SK-N-MC (cell line): ENCODE measurements around the gene TMEM164.

Source experiments
- DNase-seq: peaks from one replicate; pipeline ENCODE4 v3.0.0-alpha.2; 2011; ENCODE audit warnings: low read depth, low spot score
- H3K27ac ChIP-seq: fragments of 200-600 bp; sonication (generic); 2 replicates; pipeline ENCODE4 v1.5.1; 2016; ENCODE audit warnings: mixed run types
- H3K36me3 ChIP-seq: fragments of 200-600 bp; sonication (generic); 2 replicates; pipeline ENCODE4 v1.6.1; 2017; ENCODE audit warnings: antibody characterized with exemption, low read length, mixed read lengths; ENCODE audit not compliant: insufficient read depth
- H3K4me3 ChIP-seq: fragments of 200-600 bp; sonication (generic); 2 replicates; pipeline ENCODE4 v1.5.1; 2016
- H3K9ac ChIP-seq: fragments of 200-600 bp; sonication (generic); 2 replicates; pipeline ENCODE4 v1.8.0; 2017; ENCODE audit warnings: mixed run types, mixed read lengths; ENCODE audit not compliant: insufficient read length
- H3K9me3 ChIP-seq: fragments of 200-600 bp; sonication (generic); 2 replicates; pipeline ENCODE4 v1.6.1; 2017; ENCODE audit warnings: low read depth, mild to moderate bottlenecking, antibody characterized with exemption, low read length, moderate library complexity, mixed read lengths
- EZH2 ChIP-seq: fragments of 200-600 bp; sonication (generic); IDR thresholded peaks from one replicate; pipeline ENCODE4 v1.6.1; 2017; ENCODE audit warnings: antibody characterized with exemption
- FOXP2 ChIP-seq: optimal IDR thresholded peaks from 2 replicates; pipeline ENCODE3; 2011; ENCODE audit warnings: mild to moderate bottlenecking, moderate library complexity; ENCODE audit not compliant: insufficient read depth; ENCODE audit errors: extremely low read length, control extremely low read depth
- POLR2AphosphoS5 ChIP-seq: IDR thresholded peaks from 2 replicates; pipeline ENCODE4 v1.6.1; 2012; ENCODE audit warnings: mild to moderate bottlenecking, low read depth, low read length, borderline replicate concordance

TMEM164 gene

GRCh38 chrX:110136136-110136535 is 133.2 kb downstream of the TMEM164 start:
- TF ChIP-seq EZH2 (no peak), FOXP2 (no peak)
- H3K27ac ChIP-seq: no peak overlapping the region
- no peak for DNase-seq
- H3K9ac ChIP-seq: no peak overlapping the region
- H3K9me3 ChIP-seq: no peaks in the 10 kb centered on the region
- no peaks in the 10 kb centered on the region for H3K36me3 ChIP-seq
- no peak overlapping the region for H3K4me3 ChIP-seq

- H3K36me3 ChIP-seq: no peaks in the 10 kb centered on the region
- H3K27ac ChIP-seq: no peak overlapping the region
- TF ChIP-seq FOXP2 (no peak), EZH2 (no peak), POLR2AphosphoS5 (no peak)
- H3K9ac ChIP-seq: no peak overlapping the region
- H3K4me3 ChIP-seq: no peak overlapping the region
- no peaks in the 10 kb centered on the region for H3K9me3 ChIP-seq
- no peak for DNase-seq
These were observed 135.6 kb downstream of the TMEM164 start for GRCh38 chrX:110138557-110138956.

GRCh38 chrX:110139172-110139571 is 136.3 kb downstream of the TMEM164 start:
- TF ChIP-seq EZH2: no peak
- TF ChIP-seq FOXP2: no peak
- TF ChIP-seq POLR2AphosphoS5: no peak
- DNase-seq: no peak
- H3K36me3 ChIP-seq: no peaks in the 10 kb centered on the region
- H3K27ac ChIP-seq: no peak overlapping the region
- H3K4me3 ChIP-seq: no peak overlapping the region
- no peaks in the 10 kb centered on the region for H3K9me3 ChIP-seq
- H3K9ac ChIP-seq: no peak overlapping the region

DNA sequence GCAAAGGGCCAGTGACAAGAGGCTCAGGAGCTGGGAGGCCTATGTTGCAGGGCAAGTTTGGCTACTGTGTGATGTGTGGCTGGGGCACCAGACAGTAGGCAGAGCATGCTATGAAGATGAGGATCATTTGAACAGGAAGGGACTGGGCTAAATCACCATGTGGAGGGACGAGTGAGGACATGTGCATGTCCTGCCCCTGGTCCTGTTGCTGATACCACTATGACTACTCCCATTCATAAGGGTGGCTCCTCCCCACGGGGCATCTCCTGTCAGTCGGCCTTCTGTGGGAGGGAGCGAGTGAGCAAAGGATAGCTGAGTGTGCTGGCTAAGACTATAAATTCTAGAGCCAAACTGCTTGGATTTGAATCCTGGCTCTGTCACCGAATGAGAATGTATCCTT is 139.2 kb downstream of the TMEM164 start:
- H3K9ac ChIP-seq: no peak overlapping the region
- H3K4me3 ChIP-seq: no peak overlapping the region
- no peaks in the 10 kb centered on the region for H3K36me3 ChIP-seq
- no peak for DNase-seq
- H3K27ac ChIP-seq: no peak overlapping the region
- TF ChIP-seq POLR2AphosphoS5: no peak
- TF ChIP-seq FOXP2: no peak
- TF ChIP-seq EZH2: no peak
- no peaks in the 10 kb centered on the region for H3K9me3 ChIP-seq

DNA sequence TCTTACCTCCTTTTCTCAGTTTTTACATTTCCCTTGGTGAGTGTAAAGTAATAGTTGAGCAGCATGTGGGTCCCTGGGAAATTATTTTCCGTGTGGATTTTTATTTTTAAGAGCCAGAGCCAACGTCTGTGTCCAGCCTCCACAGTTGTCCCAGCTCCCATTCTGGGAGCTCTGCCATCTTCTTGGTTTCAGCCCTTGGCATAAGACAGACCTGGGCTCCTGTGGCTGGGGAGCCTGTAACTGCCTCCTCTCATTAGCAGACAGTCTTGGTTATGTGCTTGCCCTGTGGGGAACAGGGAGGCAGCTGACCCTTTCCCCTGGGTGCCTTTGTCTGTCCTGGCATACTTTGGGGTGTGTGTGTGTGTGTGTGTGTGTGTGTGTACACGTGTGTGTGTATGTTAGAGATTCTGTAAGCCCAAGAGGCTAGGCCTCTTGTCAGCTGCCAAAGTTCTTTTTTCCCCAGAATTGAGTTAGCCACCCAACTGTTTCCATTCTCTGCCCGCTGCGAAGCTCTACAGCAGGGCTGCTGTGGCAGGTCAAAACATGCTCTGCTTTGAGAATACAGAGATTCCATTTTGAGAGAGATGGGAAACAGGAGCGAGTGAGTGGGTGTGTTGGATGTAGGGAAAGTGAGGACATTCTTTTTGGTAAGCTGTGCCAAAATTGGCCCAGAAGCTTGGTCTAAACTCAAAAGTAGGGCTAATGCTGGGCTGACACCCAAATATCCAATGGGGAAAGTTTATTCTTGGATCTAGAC is 140.7 kb downstream of the TMEM164 start:
- Histone ChIP-seq H3K36me3 (no peaks in the 10 kb centered on the region), H3K9ac (no peak overlapping the region), H3K9me3 (no peaks in the 10 kb centered on the region), H3K4me3 (no peak overlapping the region), H3K27ac (no peak overlapping the region)
- no peak for TF ChIP-seq EZH2
- no peak for TF ChIP-seq FOXP2
- TF ChIP-seq POLR2AphosphoS5: no peak
- no peak for DNase-seq

DNA sequence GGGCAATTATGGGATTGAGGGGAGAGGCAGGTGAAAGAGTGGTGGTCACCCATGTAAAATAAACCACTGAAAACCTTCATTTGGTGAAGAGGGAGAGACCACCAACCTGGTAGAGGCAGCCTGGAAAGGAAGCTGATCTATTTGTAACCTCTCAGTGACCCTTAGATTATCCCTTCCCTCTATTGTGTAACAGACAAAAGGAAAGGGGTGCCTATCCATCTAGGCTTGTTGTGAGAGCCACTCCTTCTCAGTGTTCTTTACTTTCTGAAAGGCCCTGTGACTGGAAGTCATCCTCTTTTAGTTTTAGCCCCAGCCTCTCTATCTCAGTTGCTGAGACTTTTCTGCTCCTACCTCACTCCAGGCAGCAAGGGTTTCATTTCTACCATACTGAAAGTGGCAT is 142.4 kb downstream of the TMEM164 start:
- Histone ChIP-seq H3K9ac (no peak overlapping the region), H3K36me3 (no peaks in the 10 kb centered on the region), H3K4me3 (no peak overlapping the region), H3K27ac (no peak overlapping the region), H3K9me3 (no peaks in the 10 kb centered on the region)
- TF ChIP-seq FOXP2: no peak
- TF ChIP-seq EZH2: no peak
- TF ChIP-seq POLR2AphosphoS5: no peak
- DNase-seq: no peak

DNA sequence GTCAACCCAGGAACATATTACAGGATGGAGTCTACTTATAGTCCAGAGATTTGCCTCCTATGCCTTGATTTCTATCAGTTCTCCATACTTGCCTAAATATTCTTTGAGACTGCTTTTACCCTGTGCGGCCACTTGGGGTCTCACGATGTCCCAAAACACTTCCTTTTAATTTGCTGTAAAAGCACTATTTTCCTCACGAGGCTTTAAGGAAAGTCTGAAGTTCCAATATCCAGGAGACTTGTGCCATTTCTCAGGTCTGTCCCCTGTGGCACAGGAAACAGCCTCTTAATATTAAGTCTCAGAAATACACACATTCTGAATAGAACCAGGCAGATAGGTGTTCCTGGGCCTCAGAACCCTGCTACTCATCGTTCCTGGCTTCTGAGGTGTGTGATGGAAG is 142.9 kb downstream of the TMEM164 start:
- DNase-seq: no peak
- Histone ChIP-seq H3K36me3 (no peaks in the 10 kb centered on the region), H3K4me3 (no peak overlapping the region), H3K9ac (no peak overlapping the region), H3K27ac (no peak overlapping the region), H3K9me3 (no peaks in the 10 kb centered on the region)
- no peak for TF ChIP-seq EZH2
- no peak for TF ChIP-seq POLR2AphosphoS5
- TF ChIP-seq FOXP2: no peak

DNA sequence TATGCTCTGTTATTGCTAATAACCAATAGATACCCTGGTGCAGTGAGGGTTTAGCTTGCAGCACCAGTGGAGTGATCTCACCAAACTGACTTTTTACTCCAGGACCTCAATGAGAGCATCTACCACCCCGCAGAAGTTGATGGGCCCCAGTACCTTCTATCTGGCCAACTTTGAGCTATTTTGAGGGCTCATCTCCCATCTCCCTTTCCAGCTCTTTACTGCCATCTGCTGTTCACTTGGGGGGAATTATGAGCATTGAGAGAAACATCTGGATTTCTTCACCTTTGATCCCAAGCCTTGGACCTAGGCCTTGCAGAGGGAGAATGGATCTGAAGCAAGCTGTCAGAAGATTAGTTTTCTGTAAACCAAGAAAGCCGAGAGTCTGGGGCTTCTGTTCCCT is 143.6 kb downstream of the TMEM164 start:
- no peak overlapping the region for H3K4me3 ChIP-seq
- no peak overlapping the region for H3K9ac ChIP-seq
- TF ChIP-seq FOXP2 (no peak), EZH2 (no peak), POLR2AphosphoS5 (no peak)
- DNase-seq: no peak
- H3K27ac ChIP-seq: no peak overlapping the region
- no peaks in the 10 kb centered on the region for H3K9me3 ChIP-seq
- no peaks in the 10 kb centered on the region for H3K36me3 ChIP-seq

- no peak overlapping the region for H3K27ac ChIP-seq
- no peak overlapping the region for H3K4me3 ChIP-seq
- DNase-seq: no peak
- H3K36me3 ChIP-seq: no peaks in the 10 kb centered on the region
- H3K9ac ChIP-seq: no peak overlapping the region
- no peak for TF ChIP-seq POLR2AphosphoS5
- no peak for TF ChIP-seq EZH2
- TF ChIP-seq FOXP2: no peak
- H3K9me3 ChIP-seq: no peaks in the 10 kb centered on the region
These were observed 150.3 kb downstream of the TMEM164 start for GRCh38 chrX:110153244-110153643.
